BJ (cell line): ENCODE results near the gene GRXCR2. TPM values are rescaled to one million over a fixed set of nuclear protein-coding genes. Genes with fewer than 3 reads are reported as not detected.

ENCODE experiments used
- CTCF ChIA-PET: fragments of 350-600 bp; formaldehyde crosslinking; extraction: SDS; loops from one replicate; lab custom pipeline; 2021; ENCODE audit warnings: antibody characterized with exemption, inconsistent platforms; lab: Yijun Ruan, JAX
- POLR2A ChIA-PET: fragments of 300-600 bp; sonication (Branson Sonifier 250); formaldehyde crosslinking; extraction: SDS; loops from one replicate; lab custom pipeline; 2021; ENCODE audit warnings: antibody characterized with exemption; lab: Charles Lee
- DNase-seq: peaks from one replicate; pipeline ENCODE4 v3.0.0-alpha.2; 2011; ENCODE audit warnings: low read depth
- H3K27me3 ChIP-seq: 2 replicates; pipeline ENCODE4 v1.6.0; 2011; ENCODE audit warnings: low read length; ENCODE audit not compliant: control insufficient read depth, insufficient read depth
- H3K36me3 ChIP-seq: 2 replicates; pipeline ENCODE4 v1.5.1; 2011; ENCODE audit warnings: low read length; ENCODE audit not compliant: control insufficient read depth, insufficient read depth
- H3K4me3 ChIP-seq: 2 replicates; pipeline ENCODE4 v1.5.1; 2011; ENCODE audit warnings: low read depth, mild to moderate bottlenecking, control low read depth, low read length
- polyA minus RNA-seq: library from RNA; depleted of rRNA, polyadenylated mRNA; stranded (reverse); fragments of >200 nt; gene quantifications from 2 replicates; pipeline ENCODE4 v1.2.3, GENCODE V29; 2011; rRNA and poly(A)+ RNA removed
- polyA plus RNA-seq: library from polyadenylated mRNA; depleted of rRNA; stranded (reverse); fragments of >200 nt; gene quantifications from 2 replicates; pipeline ENCODE4 v1.2.3, GENCODE V29; 2011; rRNA removed
- TF ChIP-seq, protein P1 (sequence below): IDR thresholded peaks from 2 replicates; pipeline ENCODE4 v1.5.1; 2011; ENCODE audit warnings: low read depth, mild to moderate bottlenecking, control low read depth, inconsistent platforms, low read length, moderate library complexity; ENCODE audit not compliant: insufficient read depth

GRXCR2 gene, protein sequence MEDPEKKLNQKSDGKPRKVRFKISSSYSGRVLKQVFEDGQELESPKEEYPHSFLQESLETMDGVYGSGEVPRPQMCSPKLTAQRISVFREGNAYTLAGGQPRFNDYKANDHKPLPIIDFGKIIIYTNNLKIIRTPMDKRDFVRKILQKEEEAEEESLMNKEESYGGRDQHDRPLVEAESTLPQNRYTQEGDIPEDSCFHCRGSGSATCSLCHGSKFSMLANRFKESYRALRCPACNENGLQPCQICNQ
- polyA plus RNA-seq (not detected in 2 replicates), polyA minus RNA-seq (not detected in 2 replicates)

GRCh38 chr5:145872914-145873313 is at the start of gene GRXCR2:
Gene GRXCR2, minus strand, starts transcription at chr5:145873014. Its CDS starts 46 bp downstream, at chr5:145872968.
- no peaks in the 10 kb centered on the region for H3K27me3 ChIP-seq
- H3K36me3 ChIP-seq = no peaks in the 10 kb centered on the region
- H3K4me3 ChIP-seq = no peak within 1 kb of the TSS
- TF ChIP-seq, protein P1, sequence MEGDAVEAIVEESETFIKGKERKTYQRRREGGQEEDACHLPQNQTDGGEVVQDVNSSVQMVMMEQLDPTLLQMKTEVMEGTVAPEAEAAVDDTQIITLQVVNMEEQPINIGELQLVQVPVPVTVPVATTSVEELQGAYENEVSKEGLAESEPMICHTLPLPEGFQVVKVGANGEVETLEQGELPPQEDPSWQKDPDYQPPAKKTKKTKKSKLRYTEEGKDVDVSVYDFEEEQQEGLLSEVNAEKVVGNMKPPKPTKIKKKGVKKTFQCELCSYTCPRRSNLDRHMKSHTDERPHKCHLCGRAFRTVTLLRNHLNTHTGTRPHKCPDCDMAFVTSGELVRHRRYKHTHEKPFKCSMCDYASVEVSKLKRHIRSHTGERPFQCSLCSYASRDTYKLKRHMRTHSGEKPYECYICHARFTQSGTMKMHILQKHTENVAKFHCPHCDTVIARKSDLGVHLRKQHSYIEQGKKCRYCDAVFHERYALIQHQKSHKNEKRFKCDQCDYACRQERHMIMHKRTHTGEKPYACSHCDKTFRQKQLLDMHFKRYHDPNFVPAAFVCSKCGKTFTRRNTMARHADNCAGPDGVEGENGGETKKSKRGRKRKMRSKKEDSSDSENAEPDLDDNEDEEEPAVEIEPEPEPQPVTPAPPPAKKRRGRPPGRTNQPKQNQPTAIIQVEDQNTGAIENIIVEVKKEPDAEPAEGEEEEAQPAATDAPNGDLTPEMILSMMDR = no peak
- POLR2A ChIA-PET = no interaction called here
- no peak for DNase-seq
- CTCF ChIA-PET = no interaction called here

DNA sequence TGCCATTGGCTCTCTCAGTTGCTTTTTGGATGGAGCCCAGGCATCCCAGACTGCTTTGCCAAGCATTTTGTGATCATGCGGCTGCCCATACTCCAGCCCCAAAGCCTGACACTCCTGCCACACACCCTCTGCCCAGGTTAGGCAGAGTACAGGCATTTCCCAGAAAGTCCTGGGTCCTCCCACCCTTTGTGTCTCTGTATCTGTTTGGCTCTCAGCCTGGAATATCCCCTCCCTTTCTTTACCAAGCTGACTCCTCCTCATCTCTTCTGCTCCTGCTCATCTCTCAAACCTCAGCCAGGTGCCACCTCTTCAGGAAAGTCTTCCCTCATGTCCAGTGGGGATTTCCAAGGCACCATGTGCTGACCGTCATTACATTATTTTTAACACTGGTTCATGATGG is 49.2 kb upstream of the GRXCR2 start:
- Histone ChIP-seq H3K36me3 (no peaks in the 10 kb centered on the region), H3K4me3 (no peak overlapping the region), H3K27me3 (peaks cover 4% of the 10 kb centered on the region; the same call in 1 of the 2 replicates)
- TF ChIP-seq, protein P1 = no peak
- no peak for DNase-seq
- ChIA-PET POLR2A (no interaction called here), CTCF (interaction anchor here (0.6 to 0.9 kb wide), 2 partner anchors 34 to 139 kb away, joined by 3 read pairs; no protein-coding TSS in a partner anchor)

GRCh38 chr5:145921211-145921610 is 48.4 kb upstream of the GRXCR2 start:
- no peaks in the 10 kb centered on the region for H3K36me3 ChIP-seq
- H3K27me3 ChIP-seq = peaks cover 4% of the 10 kb centered on the region; the same call in 1 of the 2 replicates
- POLR2A ChIA-PET = no interaction called here
- TF ChIP-seq, protein P1 = no peak
- CTCF ChIA-PET = interaction anchor here (0.6 to 0.9 kb wide), 2 partner anchors 33 to 140 kb away, joined by 3 read pairs; no protein-coding TSS in a partner anchor
- no peak for DNase-seq
- no peak overlapping the region for H3K4me3 ChIP-seq

DNA sequence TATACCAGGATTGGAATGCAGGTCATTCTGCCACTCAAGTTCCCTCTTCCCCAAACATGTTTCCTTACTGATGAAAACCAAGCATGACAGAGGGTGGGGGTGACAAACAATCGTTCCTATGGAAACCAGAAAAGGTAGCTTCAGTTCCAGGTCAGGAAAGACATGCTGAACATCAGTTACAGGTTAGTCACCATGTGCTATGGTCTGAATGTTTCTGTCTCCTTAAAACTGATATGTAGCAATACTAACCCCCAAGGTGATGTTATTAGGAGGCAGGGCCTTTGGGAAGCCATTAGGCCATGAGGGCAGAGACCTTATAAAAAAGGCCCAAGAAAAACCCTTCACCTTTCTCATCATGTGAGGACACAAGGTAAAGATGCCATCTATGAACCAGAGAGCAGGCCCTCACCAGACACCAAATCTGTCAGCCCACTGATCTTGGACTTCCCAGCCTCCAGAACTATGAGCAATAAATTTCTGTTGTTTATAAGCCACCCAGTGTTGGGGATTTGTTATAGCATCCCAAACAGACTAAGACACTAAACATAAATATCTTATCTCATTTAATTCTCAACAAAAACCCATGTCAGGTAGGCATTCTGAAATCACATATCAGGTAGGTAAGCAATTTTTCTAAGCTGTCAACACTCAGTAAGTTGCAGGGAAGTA is 47.9 kb upstream of the GRXCR2 start:
- POLR2A ChIA-PET = no interaction called here
- CTCF ChIA-PET = interaction anchor here (0.9 to 1.0 kb wide), 2 partner anchors 10 to 33 kb away, joined by 3 read pairs; no protein-coding TSS in a partner anchor

GRCh38 chr5:145919413-145919812 is 46.6 kb upstream of the GRXCR2 start:
- Histone ChIP-seq H3K27me3 (peaks cover 7% of the 10 kb centered on the region), H3K36me3 (no peaks in the 10 kb centered on the region), H3K4me3 (no peak overlapping the region)
- ChIA-PET CTCF (interaction anchor here (1.4 kb wide), 1 partner anchor 31 kb away, joined by 4 read pairs; no protein-coding TSS in a partner anchor), POLR2A (no interaction called here)
- TF ChIP-seq, protein P1 = no peak
- no peak for DNase-seq

More for the DNA sequence above, 47.9 kb upstream of the GRXCR2 start:
- DNase-seq = no peak
- no peaks in the 10 kb centered on the region for H3K36me3 ChIP-seq
- no peak overlapping the region for H3K4me3 ChIP-seq
- TF ChIP-seq, protein P1 = no peak
- peaks cover 7% of the 10 kb centered on the region for H3K27me3 ChIP-seq
